ENCODE data around the gene RNF225. TPM values are rescaled to one million over a fixed set of nuclear protein-coding genes. Genes with fewer than 3 reads are reported as not detected.
A peak's percentile ranks its signal among the peaks of the same experiment; 100 is the strongest.

RNF225 gene
- total RNA-seq, 2 donors from 2014 or later: not detected

- no peak for DNase-seq
- Histone ChIP-seq H3K27ac (no peak overlapping the region), H3K4me3 (no peak overlapping the region), H3K27me3 (peaks cover 5% of the 10 kb centered on the region), H3K9me3 (no peaks in the 10 kb centered on the region), H3K4me1 (no peaks in the 10 kb centered on the region), H3K36me3 (no peaks in the 10 kb centered on the region), H3K9ac (ENCODE audit: low read depth in 2 of 2, low read length in 2 of 2) (no peak overlapping the region)
- TF ChIP-seq CTCF (IDR thresholded peaks at IDR 0.05): no peak
- intact Hi-C loops (cut with DNase I): no loop called here
These were observed 40.9 kb upstream of the RNF225 start for GRCh38 chr19:58354478-58355030.

- no peak overlapping the region for H3K9ac ChIP-seq (ENCODE audit: low read depth in 2 of 2, low read length in 2 of 2)
- no peak for DNase-seq
- no peak for TF ChIP-seq CTCF (IDR thresholded peaks at IDR 0.05)
- peaks cover 5% of the 10 kb centered on the region for H3K27me3 ChIP-seq
- intact Hi-C loops (cut with DNase I): no loop called here
- H3K4me1 ChIP-seq: no peaks in the 10 kb centered on the region
- H3K27ac ChIP-seq: no peak overlapping the region
- H3K9me3 ChIP-seq: no peaks in the 10 kb centered on the region
- H3K4me3 ChIP-seq: no peak overlapping the region
- H3K36me3 ChIP-seq: no peaks in the 10 kb centered on the region
These were observed 40.1 kb upstream of the RNF225 start for GRCh38 chr19:58355215-58355796.

- Histone ChIP-seq H3K36me3 (no peaks in the 10 kb centered on the region), H3K4me1 (no peaks in the 10 kb centered on the region), H3K4me3 (peak overlapping the region; percentile 15), H3K27ac (no peak overlapping the region), H3K27me3 (peaks cover 5% of the 10 kb centered on the region), H3K9ac (ENCODE audit: low read depth in 2 of 2, low read length in 2 of 2) (peak overlapping the region in 1 of 2 donors; percentile 14), H3K9me3 (no peaks in the 10 kb centered on the region)
- no peak for DNase-seq
- TF ChIP-seq CTCF (IDR thresholded peaks at IDR 0.05): no peak
- intact Hi-C loops (cut with DNase I): no loop called here
These were observed 39.3 kb upstream of the RNF225 start for GRCh38 chr19:58355908-58356765.

- Histone ChIP-seq H3K27me3 (peaks cover 5% of the 10 kb centered on the region), H3K36me3 (no peaks in the 10 kb centered on the region), H3K9me3 (no peaks in the 10 kb centered on the region), H3K4me1 (peaks cover 3% of the 10 kb centered on the region), H3K4me3 (peak overlapping the region; percentile 15), H3K27ac (no peak overlapping the region), H3K9ac (ENCODE audit: low read depth in 2 of 2, low read length in 2 of 2) (no peak overlapping the region)
- no peak for TF ChIP-seq CTCF (IDR thresholded peaks at IDR 0.05)
- intact Hi-C loops (cut with DNase I): no loop called here
- no peak for DNase-seq
These were observed 38.5 kb upstream of the RNF225 start for GRCh38 chr19:58356766-58357480.

- no peak overlapping the region for H3K4me3 ChIP-seq
- TF ChIP-seq CTCF (IDR thresholded peaks at IDR 0.05): no peak
- peaks cover 3% of the 10 kb centered on the region for H3K4me1 ChIP-seq
- H3K9me3 ChIP-seq: no peaks in the 10 kb centered on the region
- no peak overlapping the region for H3K27ac ChIP-seq
- peaks cover 5% of the 10 kb centered on the region for H3K27me3 ChIP-seq
- H3K9ac ChIP-seq (ENCODE audit: low read depth in 2 of 2, low read length in 2 of 2): no peak overlapping the region
- intact Hi-C loops (cut with DNase I): no loop called here
- DNase-seq: no peak
- H3K36me3 ChIP-seq: no peaks in the 10 kb centered on the region
These were observed 37.8 kb upstream of the RNF225 start for GRCh38 chr19:58357481-58358145.
